Measurements from ENCODE around the gene ARFGEF2.

The ARFGEF2 gene

GRCh38 chr20:49029203-49029602 is 107.7 kb downstream of the ARFGEF2 start:
- no CpG with 5 or more reads among the region's 1 CpG for WGBS (ENCODE audit: extremely low coverage, insufficient coverage, low lambda C conversion rate)
- Histone ChIP-seq H2BK120ac (ENCODE audit: low read depth, low read length) (no peak overlapping the region), H3K27me3 (ENCODE audit: insufficient read depth, low read length, poor library complexity) (no peaks in the 10 kb centered on the region), H3K79me1 (ENCODE audit: low read length) (no peaks in the 10 kb centered on the region), H3K4me3 (ENCODE audit: low read length) (no peak overlapping the region), H3K18ac (ENCODE audit: low read length) (no peak overlapping the region), H3K4me1 (ENCODE audit: control insufficient read depth, low read depth, low read length) (no peaks in the 10 kb centered on the region), H3K9ac (ENCODE audit: low read length) (no peak overlapping the region), H4K8ac (ENCODE audit: low read depth, low read length) (no peak overlapping the region), H3K56ac (ENCODE audit: low read length) (no peak overlapping the region), H3K36me3 (ENCODE audit: control insufficient read depth, insufficient read depth, low read length) (peaks cover 3% of the 10 kb centered on the region), H3K27ac (ENCODE audit: low read depth, low read length) (no peak overlapping the region), H2AK5ac (ENCODE audit: low read length) (no peak overlapping the region), H3K79me2 (ENCODE audit: control insufficient read depth, insufficient read depth, low read length) (no peaks in the 10 kb centered on the region), H3K4me2 (ENCODE audit: low read length) (no peak overlapping the region), H2BK5ac (ENCODE audit: low read length) (no peak overlapping the region), H3K4ac (ENCODE audit: low read depth, low read length) (no peak overlapping the region), H2BK15ac (replicated peaks; ENCODE audit: low read depth) (no peak overlapping the region), H3K23ac (ENCODE audit: low read length) (no peak overlapping the region), H4K5ac (ENCODE audit: low read length) (no peak overlapping the region)
- DNase-seq = no peak

- no peaks in the 10 kb centered on the region for H3K27me3 ChIP-seq (ENCODE audit: insufficient read depth, low read length, poor library complexity)
- no peak overlapping the region for H4K5ac ChIP-seq (ENCODE audit: low read length)
- H3K4me2 ChIP-seq (ENCODE audit: low read length) = no peak overlapping the region
- H2AK5ac ChIP-seq (ENCODE audit: low read length) = no peak overlapping the region
- no peak overlapping the region for H2BK120ac ChIP-seq (ENCODE audit: low read depth, low read length)
- no CpG with 5 or more reads among the region's 6 CpGs for WGBS (ENCODE audit: extremely low coverage, insufficient coverage, low lambda C conversion rate)
- no peak overlapping the region for H3K56ac ChIP-seq (ENCODE audit: low read length)
- H3K18ac ChIP-seq (ENCODE audit: low read length) = no peak overlapping the region
- H2BK5ac ChIP-seq (ENCODE audit: low read length) = no peak overlapping the region
- H3K4me3 ChIP-seq (ENCODE audit: low read length) = no peak overlapping the region
- no peak overlapping the region for H3K4ac ChIP-seq (ENCODE audit: low read depth, low read length)
- no peak overlapping the region for H2BK15ac ChIP-seq (replicated peaks; ENCODE audit: low read depth)
- no peak overlapping the region for H3K23ac ChIP-seq (ENCODE audit: low read length)
- no peak overlapping the region for H3K9ac ChIP-seq (ENCODE audit: low read length)
- H3K79me1 ChIP-seq (ENCODE audit: low read length) = no peaks in the 10 kb centered on the region
- H3K79me2 ChIP-seq (ENCODE audit: control insufficient read depth, insufficient read depth, low read length) = no peaks in the 10 kb centered on the region
- no peak overlapping the region for H4K8ac ChIP-seq (ENCODE audit: low read depth, low read length)
- peaks cover 3% of the 10 kb centered on the region for H3K36me3 ChIP-seq (ENCODE audit: control insufficient read depth, insufficient read depth, low read length)
- H3K27ac ChIP-seq (ENCODE audit: low read depth, low read length) = no peak overlapping the region
- H3K4me1 ChIP-seq (ENCODE audit: control insufficient read depth, low read depth, low read length) = no peaks in the 10 kb centered on the region
- no peak for DNase-seq
Measured at GRCh38 chr20:49030954-49031619, 109.6 kb downstream of the ARFGEF2 start.

GRCh38 chr20:49032455-49032854 is 110.9 kb downstream of the ARFGEF2 start:
- Histone ChIP-seq H3K27ac (ENCODE audit: low read depth, low read length) (no peak overlapping the region), H2BK5ac (ENCODE audit: low read length) (no peak overlapping the region), H3K79me1 (ENCODE audit: low read length) (no peaks in the 10 kb centered on the region), H3K9ac (ENCODE audit: low read length) (no peak overlapping the region), H3K18ac (ENCODE audit: low read length) (no peak overlapping the region), H3K36me3 (ENCODE audit: control insufficient read depth, insufficient read depth, low read length) (peaks cover 3% of the 10 kb centered on the region), H2BK15ac (replicated peaks; ENCODE audit: low read depth) (no peak overlapping the region), H2BK120ac (ENCODE audit: low read depth, low read length) (no peak overlapping the region), H3K56ac (ENCODE audit: low read length) (no peak overlapping the region), H3K79me2 (ENCODE audit: control insufficient read depth, insufficient read depth, low read length) (no peaks in the 10 kb centered on the region), H3K4ac (ENCODE audit: low read depth, low read length) (no peak overlapping the region), H4K8ac (ENCODE audit: low read depth, low read length) (no peak overlapping the region), H3K4me2 (ENCODE audit: low read length) (no peak overlapping the region), H4K5ac (ENCODE audit: low read length) (no peak overlapping the region), H3K27me3 (ENCODE audit: insufficient read depth, low read length, poor library complexity) (no peaks in the 10 kb centered on the region), H3K23ac (ENCODE audit: low read length) (no peak overlapping the region), H2AK5ac (ENCODE audit: low read length) (no peak overlapping the region), H3K4me3 (ENCODE audit: low read length) (no peak overlapping the region), H3K4me1 (ENCODE audit: control insufficient read depth, low read depth, low read length) (no peaks in the 10 kb centered on the region)
- no CpG with 5 or more reads among the region's 8 CpGs for WGBS (ENCODE audit: extremely low coverage, insufficient coverage, low lambda C conversion rate)
- DNase-seq = no peak

DNA sequence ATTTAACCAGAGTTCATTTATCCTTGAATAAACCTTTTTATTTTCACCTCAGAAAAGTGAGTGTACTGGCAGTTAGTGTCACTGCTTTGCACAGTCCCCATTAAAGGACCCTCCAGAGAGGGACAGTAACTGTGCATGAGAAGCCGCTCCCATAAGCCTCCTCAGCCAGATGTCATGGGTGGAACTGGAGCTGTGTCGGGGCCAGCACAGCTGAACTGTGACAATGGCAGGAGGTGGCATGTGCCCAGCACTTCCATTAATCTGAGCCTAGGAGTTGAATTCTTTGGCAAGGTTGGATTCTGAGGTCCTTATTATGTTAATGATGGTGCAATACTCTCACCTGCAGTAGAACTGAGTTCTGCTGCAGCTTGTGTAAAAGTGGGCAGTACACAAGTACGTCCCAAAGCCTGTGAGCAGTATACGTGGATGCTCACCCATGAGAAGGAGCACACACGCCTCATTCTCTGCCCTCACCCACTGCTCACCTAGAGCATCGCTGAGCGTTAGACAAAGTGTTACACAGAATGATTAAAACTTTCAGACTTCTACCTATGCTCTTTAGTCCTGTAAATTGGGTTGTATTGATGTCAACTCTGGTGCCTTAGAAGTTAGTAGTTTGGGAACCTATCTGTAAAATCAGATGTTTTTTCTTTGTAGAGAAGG is 112.7 kb downstream of the ARFGEF2 start:
- no peak overlapping the region for H3K4ac ChIP-seq (ENCODE audit: low read depth, low read length)
- no peak overlapping the region for H3K23ac ChIP-seq (ENCODE audit: low read length)
- H2BK5ac ChIP-seq (ENCODE audit: low read length) = no peak overlapping the region
- H3K4me1 ChIP-seq (ENCODE audit: control insufficient read depth, low read depth, low read length) = no peaks in the 10 kb centered on the region
- H3K4me2 ChIP-seq (ENCODE audit: low read length) = no peak overlapping the region
- no peaks in the 10 kb centered on the region for H3K79me1 ChIP-seq (ENCODE audit: low read length)
- WGBS (ENCODE audit: extremely low coverage, insufficient coverage, low lambda C conversion rate) = no CpG with 5 or more reads among the region's 7 CpGs
- no peaks in the 10 kb centered on the region for H3K79me2 ChIP-seq (ENCODE audit: control insufficient read depth, insufficient read depth, low read length)
- H2BK15ac ChIP-seq (replicated peaks; ENCODE audit: low read depth) = no peak overlapping the region
- no peak overlapping the region for H4K8ac ChIP-seq (ENCODE audit: low read depth, low read length)
- H3K18ac ChIP-seq (ENCODE audit: low read length) = no peak overlapping the region
- no peak overlapping the region for H3K56ac ChIP-seq (ENCODE audit: low read length)
- no peak overlapping the region for H2AK5ac ChIP-seq (ENCODE audit: low read length)
- H3K9ac ChIP-seq (ENCODE audit: low read length) = no peak overlapping the region
- no peak overlapping the region for H4K5ac ChIP-seq (ENCODE audit: low read length)
- no peaks in the 10 kb centered on the region for H3K27me3 ChIP-seq (ENCODE audit: insufficient read depth, low read length, poor library complexity)
- H3K4me3 ChIP-seq (ENCODE audit: low read length) = no peak overlapping the region
- DNase-seq = no peak
- peaks cover 3% of the 10 kb centered on the region for H3K36me3 ChIP-seq (ENCODE audit: control insufficient read depth, insufficient read depth, low read length)
- no peak overlapping the region for H2BK120ac ChIP-seq (ENCODE audit: low read depth, low read length)
- no peak overlapping the region for H3K27ac ChIP-seq (ENCODE audit: low read depth, low read length)

DNA sequence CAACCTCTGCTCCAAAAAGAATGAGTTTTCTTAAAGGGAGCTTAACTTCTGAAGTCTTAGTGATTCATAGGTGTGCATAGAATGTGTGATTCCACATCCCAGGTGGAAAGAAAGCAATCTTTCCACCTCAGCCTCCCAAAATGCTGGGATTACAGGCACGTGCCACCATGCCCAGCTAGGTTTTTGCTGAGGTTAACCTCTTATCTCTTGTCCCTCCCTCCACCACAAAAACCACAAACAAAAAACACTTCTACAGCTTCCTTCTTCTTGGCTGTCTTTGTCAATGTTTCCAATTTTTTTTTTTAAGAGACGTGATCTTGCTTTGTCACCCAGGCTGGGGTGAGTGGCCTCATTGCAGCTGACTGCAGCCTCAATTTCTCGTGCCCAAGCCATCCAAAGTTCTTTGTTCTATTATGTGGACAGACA is 116.5 kb downstream of the ARFGEF2 start:
- Histone ChIP-seq H3K56ac (ENCODE audit: low read length) (no peak overlapping the region), H3K36me3 (ENCODE audit: control insufficient read depth, insufficient read depth, low read length) (peaks cover 2% of the 10 kb centered on the region), H3K27ac (ENCODE audit: low read depth, low read length) (no peak overlapping the region), H3K4me2 (ENCODE audit: low read length) (no peak overlapping the region), H3K27me3 (ENCODE audit: insufficient read depth, low read length, poor library complexity) (no peaks in the 10 kb centered on the region), H2BK120ac (ENCODE audit: low read depth, low read length) (no peak overlapping the region), H2AK5ac (ENCODE audit: low read length) (no peak overlapping the region), H3K4me1 (ENCODE audit: control insufficient read depth, low read depth, low read length) (no peaks in the 10 kb centered on the region), H3K4ac (ENCODE audit: low read depth, low read length) (no peak overlapping the region), H2BK5ac (ENCODE audit: low read length) (no peak overlapping the region), H4K8ac (ENCODE audit: low read depth, low read length) (no peak overlapping the region), H3K23ac (ENCODE audit: low read length) (no peak overlapping the region), H3K79me2 (ENCODE audit: control insufficient read depth, insufficient read depth, low read length) (no peaks in the 10 kb centered on the region), H4K5ac (ENCODE audit: low read length) (no peak overlapping the region), H3K9ac (ENCODE audit: low read length) (no peak overlapping the region), H3K79me1 (ENCODE audit: low read length) (no peaks in the 10 kb centered on the region), H2BK15ac (replicated peaks; ENCODE audit: low read depth) (no peak overlapping the region), H3K4me3 (ENCODE audit: low read length) (no peak overlapping the region), H3K18ac (ENCODE audit: low read length) (no peak overlapping the region)
- no CpG with 5 or more reads among the region's 3 CpGs for WGBS (ENCODE audit: extremely low coverage, insufficient coverage, low lambda C conversion rate)
- DNase-seq = no peak

Measured in mesendoderm (in vitro differentiated cells).